B cell (primary cell): Measurements from ENCODE around the gene ZFP14.

Source experiments
- CTCF ChIP-seq: fragments of 200-600 bp; IDR thresholded peaks from one replicate; pipeline ENCODE4 v1.8.0; 2022; ENCODE audit warnings: antibody characterized with exemption, mild to moderate bottlenecking
- EZH2 ChIP-seq: IDR thresholded peaks from 2 replicates; pipeline ENCODE4 v1.6.1; 2012; ENCODE audit warnings: borderline replicate concordance, low read depth, mild to moderate bottlenecking, moderate library complexity, low read length; ENCODE audit not compliant: insufficient read depth, poor library complexity, severe bottlenecking

DNA sequence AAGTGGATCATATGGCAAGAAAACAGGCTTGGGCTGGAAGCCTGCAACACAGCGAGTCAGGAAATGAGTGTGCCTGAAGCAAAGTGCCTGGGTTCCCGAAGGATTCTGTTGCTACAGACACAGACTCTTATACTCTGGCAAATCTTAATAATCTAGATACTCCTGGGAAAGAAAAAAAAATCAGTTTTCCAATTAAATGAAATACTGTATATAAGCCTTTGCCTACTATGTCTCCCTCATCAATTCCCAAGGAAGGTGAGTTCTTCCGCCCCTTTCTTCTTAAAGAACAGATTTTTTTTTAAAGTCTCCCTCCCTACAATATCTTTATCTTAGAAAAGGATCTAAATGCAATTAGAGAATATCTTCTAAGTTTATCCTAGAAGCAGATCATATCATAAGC lies 29.1 kb upstream of the ZFP14 start:
- TF ChIP-seq CTCF (no peak), EZH2 (no peak)
